ENCODE results near the gene GLE1. TPM values are rescaled to one million over a fixed set of nuclear protein-coding genes. Genes with fewer than 3 reads are reported as not detected.

Gene GLE1, protein sequence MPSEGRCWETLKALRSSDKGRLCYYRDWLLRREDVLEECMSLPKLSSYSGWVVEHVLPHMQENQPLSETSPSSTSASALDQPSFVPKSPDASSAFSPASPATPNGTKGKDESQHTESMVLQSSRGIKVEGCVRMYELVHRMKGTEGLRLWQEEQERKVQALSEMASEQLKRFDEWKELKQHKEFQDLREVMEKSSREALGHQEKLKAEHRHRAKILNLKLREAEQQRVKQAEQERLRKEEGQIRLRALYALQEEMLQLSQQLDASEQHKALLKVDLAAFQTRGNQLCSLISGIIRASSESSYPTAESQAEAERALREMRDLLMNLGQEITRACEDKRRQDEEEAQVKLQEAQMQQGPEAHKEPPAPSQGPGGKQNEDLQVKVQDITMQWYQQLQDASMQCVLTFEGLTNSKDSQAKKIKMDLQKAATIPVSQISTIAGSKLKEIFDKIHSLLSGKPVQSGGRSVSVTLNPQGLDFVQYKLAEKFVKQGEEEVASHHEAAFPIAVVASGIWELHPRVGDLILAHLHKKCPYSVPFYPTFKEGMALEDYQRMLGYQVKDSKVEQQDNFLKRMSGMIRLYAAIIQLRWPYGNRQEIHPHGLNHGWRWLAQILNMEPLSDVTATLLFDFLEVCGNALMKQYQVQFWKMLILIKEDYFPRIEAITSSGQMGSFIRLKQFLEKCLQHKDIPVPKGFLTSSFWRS
- 22.8 TPM for total RNA-seq

- peak; percentile 94 for DNase-seq (ENCODE audit: low spot score)
These were observed at the start of gene GLE1 for GRCh38 chr9:128504485-128505413. Gene GLE1, plus strand, starts transcription at chr9:128504719. Its CDS starts 87 bp downstream, at chr9:128504806.

DNA sequence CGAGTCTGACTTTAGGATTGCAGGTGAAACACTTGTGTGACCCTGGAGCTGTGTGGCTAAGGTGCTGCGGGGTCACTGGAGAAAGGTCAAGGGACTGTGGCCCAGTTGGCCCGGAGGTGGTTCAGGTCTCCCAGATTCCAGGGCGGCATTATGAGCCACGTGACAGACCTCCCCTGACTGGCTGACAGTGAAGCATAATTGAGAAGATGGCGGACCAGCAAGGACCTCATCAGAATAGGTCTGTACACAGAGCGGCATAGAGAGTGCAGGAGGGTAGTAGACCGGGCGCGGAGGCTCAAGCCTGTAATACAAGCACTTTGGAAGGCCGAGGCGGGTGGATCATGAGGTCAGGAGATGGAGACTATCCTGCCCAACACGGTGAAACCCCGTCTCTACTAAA lies 49.5 kb upstream of the GLE1 start:
- DNase-seq (ENCODE audit: low spot score), result no peak

DNA sequence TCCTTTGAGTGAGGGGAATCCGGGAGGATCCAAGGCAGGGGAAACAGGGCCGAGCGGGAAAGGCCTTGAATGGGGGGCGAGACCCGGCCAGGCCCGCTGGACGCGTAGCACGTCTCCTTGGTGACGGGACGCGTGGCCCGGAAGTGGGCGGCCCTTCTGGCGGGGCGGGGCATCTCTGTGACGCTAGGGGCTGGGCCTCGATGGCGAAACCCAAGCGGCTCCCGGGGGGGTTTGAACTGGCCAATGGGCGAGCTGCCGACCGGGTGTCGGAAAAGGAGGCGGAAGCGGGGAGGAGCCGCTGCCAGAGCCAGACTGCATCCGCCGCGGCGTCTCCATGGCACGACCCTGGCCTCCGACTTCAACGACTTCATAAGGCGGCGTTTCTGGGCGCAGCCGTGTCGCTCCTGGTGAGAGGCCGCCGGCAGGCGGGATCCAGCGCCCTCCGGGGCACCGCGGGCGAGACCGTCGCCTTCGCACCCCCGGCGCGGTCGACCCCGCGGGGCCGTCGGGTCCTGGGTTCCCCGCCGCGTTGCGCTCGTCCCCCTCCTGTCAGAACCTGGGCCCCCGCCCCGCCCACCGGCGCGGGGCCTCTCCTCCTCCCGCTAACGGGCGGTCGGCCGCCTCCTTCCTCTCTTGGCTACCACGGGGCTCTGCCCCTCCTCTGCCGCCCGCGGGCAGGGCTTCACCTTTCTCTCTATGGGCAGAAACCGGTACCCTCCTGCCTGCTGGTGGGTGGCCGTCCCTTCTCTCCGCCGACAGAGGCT lies 48.5 kb upstream of the GLE1 start, which contains the start of gene ODF2:
TSS of gene ODF2 (plus strand) at position 158 of the 764 bp plus-strand sequence. CDS start at position 244, 86 bp downstream.
- DNase-seq (ENCODE audit: low spot score), result peak; percentile 98

DNA sequence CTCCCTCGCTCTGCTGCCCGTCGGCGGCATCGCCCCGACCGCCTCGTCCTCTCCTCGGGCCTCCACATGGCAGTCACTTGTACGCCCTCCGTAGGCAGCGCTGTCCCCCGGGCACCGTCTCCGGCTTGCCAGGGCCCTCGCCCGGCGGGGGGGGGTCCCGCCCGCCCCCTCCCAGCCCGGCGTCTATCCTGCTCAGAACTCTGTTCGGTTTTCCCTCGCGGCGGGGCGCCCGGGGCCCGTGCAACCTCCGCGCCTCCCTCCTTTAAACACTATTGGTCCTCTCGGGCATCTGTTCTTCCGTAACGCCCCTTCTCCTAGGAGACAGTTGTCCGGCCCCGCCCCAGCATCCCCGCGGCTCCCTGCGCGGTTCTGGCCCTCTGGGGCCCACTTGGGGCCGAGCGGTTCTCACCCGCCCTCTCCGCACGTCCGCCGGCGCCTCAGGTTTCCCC lies 47.9 kb upstream of the GLE1 start:
- peak; percentile 62 for DNase-seq (ENCODE audit: low spot score)

- DNase-seq (ENCODE audit: low spot score), result no peak
These were observed 47.3 kb upstream of the GLE1 start for GRCh38 chr9:128457207-128457606.

GRCh38 chr9:128459011-128459410 lies 45.5 kb upstream of the GLE1 start:
- DNase-seq (ENCODE audit: low spot score), result no peak

- no peak for DNase-seq (ENCODE audit: low spot score)
These were observed 35.4 kb upstream of the GLE1 start for GRCh38 chr9:128469070-128469469.

DNA sequence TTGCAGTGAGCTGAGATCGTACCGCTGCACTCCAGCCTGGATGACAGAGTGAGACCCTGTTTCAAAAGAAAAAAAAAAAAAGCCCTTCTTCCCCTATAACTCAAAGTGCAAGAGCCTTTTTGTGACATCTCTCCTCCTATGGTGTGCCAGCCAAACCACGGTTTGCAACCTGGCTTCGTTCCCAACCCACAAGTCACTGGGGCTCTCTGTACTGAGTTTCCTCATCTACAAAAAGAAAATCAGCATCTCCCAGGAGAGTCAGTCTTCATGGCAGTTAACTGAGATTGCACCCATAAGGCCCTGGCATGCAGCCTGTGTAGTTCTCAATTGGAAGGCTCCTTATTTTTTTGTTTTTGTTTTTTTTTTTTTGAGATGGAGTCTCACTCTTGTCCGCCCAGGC lies 34.0 kb upstream of the GLE1 start:
- DNase-seq (ENCODE audit: low spot score), result no peak

DNA sequence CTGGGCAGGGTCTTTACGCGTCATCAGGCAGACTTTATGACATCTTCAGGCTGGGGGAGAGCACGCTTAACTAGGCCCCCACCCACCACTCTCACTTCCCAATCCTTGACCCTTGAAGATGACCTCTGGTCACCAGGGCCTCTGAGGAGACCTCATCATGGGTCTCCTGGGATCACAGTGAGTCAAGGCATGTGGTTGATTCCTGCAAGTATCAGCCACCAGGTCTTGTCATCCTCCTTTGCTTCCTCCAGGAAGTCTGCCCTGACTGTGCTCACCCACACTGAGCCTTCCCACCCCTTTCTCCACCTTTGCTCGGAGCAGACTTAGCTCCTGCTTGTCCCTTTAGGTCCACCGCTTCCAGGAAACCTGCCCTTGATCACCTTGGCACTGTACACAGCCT lies 31.4 kb upstream of the GLE1 start:
- no peak for DNase-seq (ENCODE audit: low spot score)

- no peak for DNase-seq (ENCODE audit: low spot score)
These were observed 28.7 kb upstream of the GLE1 start for GRCh38 chr9:128475867-128476266.

DNA sequence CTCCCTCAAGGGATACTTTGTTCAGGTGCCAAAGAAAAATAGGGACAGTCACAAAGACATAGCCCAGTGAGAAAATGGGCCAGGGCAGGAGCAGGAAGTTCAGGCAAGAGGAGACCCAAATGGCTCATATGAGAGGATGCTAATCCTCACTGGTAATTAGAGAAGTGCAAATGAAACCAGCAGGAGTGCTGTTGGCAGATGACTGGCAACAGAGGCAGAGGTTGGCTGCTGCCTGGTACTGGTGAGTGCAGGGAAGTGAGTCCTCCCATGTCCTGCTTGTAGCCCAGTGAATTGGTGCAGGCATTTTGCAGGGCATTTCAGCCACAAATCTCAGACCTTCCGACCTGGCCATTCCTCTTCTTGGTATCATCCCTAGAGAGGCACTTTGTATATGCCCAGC lies 25.3 kb upstream of the GLE1 start:
- no peak for DNase-seq (ENCODE audit: low spot score)

DNA sequence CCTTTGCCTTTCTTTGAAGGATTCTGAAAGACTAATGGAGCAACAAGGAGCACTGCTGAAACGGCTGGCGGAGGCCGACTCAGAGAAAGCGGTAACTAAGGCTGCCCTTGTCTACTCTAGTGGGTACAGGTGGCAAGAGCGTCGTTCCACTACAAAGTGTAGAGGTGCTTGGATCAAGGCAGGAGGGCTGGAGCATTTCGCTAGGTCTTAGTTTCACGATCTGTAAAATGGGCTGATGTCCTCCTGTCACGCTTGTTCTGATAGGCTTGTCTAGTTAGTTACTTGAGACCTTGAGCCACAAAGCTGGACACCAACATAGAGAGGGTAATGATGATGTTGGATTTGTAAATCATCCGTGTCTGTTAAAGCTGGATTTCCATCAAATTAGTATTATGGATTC lies 23.0 kb upstream of the GLE1 start:
- DNase-seq (ENCODE audit: low spot score), result no peak

GRCh38 chr9:128482186-128482585 lies 22.3 kb upstream of the GLE1 start:
- no peak for DNase-seq (ENCODE audit: low spot score)

DNA sequence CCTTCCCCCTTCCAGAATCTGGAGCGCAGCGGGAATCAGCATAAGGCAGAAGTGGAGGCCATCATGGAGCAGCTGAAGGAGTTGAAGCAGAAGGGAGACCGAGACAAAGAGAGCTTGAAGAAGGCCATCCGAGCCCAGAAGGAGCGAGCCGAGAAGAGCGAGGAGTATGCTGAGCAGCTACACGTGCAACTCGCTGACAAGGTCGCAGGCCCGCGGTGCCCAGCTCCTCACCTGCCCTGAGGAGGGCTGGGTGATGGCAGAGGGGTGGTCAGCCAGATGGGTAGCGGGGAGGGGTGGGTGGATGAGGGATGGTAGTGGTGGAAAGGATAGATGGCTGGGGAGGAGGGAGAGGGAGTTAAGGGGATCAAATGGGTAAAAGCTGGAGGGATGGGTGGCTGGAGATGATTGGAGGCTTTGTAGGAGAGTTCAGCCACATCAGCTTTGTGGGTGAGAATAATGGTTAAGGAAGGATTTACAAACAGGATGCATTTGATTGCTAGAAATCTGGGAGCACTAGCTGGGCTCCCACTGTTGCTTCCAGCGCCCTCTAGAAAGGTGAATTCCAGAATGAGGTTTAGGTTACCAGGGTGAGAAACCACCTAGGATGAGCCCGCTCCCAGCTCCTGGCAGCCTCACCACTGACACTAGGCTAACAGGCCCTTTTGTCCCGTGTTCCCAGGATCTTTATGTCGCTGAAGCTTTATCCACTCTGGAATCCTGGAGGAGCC lies 19.7 kb upstream of the GLE1 start:
- no peak for DNase-seq (ENCODE audit: low spot score)

DNA sequence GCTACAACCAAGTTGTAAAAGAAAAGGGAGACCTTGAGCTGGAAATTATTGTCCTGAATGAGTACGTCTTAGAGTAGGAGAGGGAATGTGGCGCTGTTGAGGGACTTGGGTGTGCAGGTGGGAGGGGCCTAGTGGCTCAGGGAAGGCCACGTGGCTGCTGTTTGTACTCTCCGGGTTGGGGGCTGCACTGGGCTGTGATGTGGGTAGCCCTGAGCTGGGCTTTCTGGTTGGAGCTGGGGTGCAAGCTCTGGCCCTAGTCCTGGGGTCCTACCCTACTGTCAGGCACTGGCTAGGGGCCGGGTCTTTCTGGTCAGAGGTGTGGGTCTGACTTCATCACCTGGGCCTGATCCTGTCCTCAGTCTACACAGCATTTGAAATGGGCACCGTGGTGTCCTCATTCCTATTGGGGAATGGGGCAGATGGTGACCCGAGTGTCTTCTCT lies 19.1 kb upstream of the GLE1 start:
- no peak for DNase-seq (ENCODE audit: low spot score)

GRCh38 chr9:128486201-128486600 lies 18.3 kb upstream of the GLE1 start:
- no peak for DNase-seq (ENCODE audit: low spot score)

DNA sequence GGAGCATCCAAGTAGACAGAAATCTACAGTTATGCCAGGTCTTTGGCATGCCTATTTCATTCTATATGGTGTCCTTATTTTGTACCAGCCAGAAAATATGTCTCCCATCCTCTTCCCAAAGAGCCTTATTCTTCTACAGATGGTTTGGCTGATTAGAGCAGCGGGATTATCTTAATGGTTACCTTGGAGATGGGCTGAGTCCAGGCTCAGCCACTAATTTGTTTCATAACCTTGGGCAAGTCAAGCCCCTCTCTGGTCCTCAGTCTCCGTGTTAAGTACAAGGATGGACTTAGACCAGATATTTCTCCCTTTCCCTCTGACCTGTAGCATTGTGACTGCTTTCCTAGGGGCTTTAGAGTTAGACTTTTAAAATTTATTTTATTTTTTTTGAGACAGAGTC lies 11.1 kb upstream of the GLE1 start:
- DNase-seq (ENCODE audit: low spot score), result no peak

- peak; percentile 62 for DNase-seq (ENCODE audit: low spot score)
These were observed 10.3 kb upstream of the GLE1 start for GRCh38 chr9:128494108-128494745.

DNA sequence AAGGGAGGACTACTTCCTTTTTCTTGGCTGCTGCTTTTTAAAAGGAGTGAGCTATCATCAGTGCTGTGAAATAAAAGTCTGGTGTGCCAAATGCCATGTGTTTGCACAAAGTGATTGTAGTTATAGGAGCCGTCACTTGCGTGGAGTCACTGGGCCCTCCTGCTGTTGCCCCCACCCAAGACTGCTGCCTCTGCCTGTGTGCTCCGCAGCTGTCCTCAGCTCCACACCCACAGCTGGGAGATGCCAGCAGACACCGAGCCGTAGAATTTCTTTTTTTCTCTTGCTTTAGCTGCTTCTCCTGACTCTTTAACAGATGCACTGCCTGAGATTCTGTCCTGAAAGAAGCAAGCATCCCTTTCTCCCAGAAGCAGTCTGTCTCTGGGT lies 9.8 kb upstream of the GLE1 start:
- no peak for DNase-seq (ENCODE audit: low spot score)

GRCh38 chr9:128495296-128495695 lies 9.2 kb upstream of the GLE1 start:
- no peak for DNase-seq (ENCODE audit: low spot score)

Measured in mucosa of gallbladder (tissue), 1 donor.